ENCODE data around the gene BSN. TPM values are rescaled to one million over a fixed set of nuclear protein-coding genes. Genes with fewer than 3 reads are reported as not detected.
A peak's percentile ranks its signal among the peaks of the same experiment; 100 is the strongest.

BSN gene
- total RNA-seq, 1 experiment from 2014 or later = 0.28 TPM

- H3K79me2 ChIP-seq (ENCODE audit: low read depth) = no peaks in the 10 kb centered on the region
- no peaks in the 10 kb centered on the region for H3K27me3 ChIP-seq (ENCODE audit: insufficient read depth, low read depth)
- ChIA-PET CTCF (no interaction called here), POLR2A (ENCODE audit: unreplicated experiment) (no interaction called here)
- H3K9me3 ChIP-seq (ENCODE audit: insufficient read depth, low read depth) = no peaks in the 10 kb centered on the region
- BruUV-seq (replicated peaks) = no TSS peak
- H2AFZ ChIP-seq = no peak overlapping the region
- H3K9me2 ChIP-seq (ENCODE audit: insufficient read depth) = no peaks in the 10 kb centered on the region
- H3K36me3 ChIP-seq (ENCODE audit: low read depth) = no peaks in the 10 kb centered on the region
- no peaks in the 10 kb centered on the region for H3F3A ChIP-seq (ENCODE audit: insufficient read depth, low read depth)
- no peak overlapping the region for H3K4me2 ChIP-seq
- H3K27ac ChIP-seq = no peak overlapping the region
- peak; percentile 10 to 53 for DNase-seq
- no peak overlapping the region for H3K4me3 ChIP-seq
- TF ChIP-seq EZH2 (IDR thresholded peaks at IDR 0.05; ENCODE audit: low read depth) (no peak), CTCF (conservative IDR thresholded peaks at IDR 0.05) (no peak)
- intact Hi-C loops (cut with micrococcal nuclease; ENCODE audit: unreplicated experiment) = no loop called here
- H3K4me1 ChIP-seq (replicated peaks; ENCODE audit: insufficient read depth) = no peaks in the 10 kb centered on the region
- no peaks in the 10 kb centered on the region for H4K20me1 ChIP-seq (ENCODE audit: insufficient read depth)
Measured at GRCh38 chr3:49530231-49530630, 24.0 kb upstream of the BSN start.

GRCh38 chr3:49530701-49531100 is 23.6 kb upstream of the BSN start:
- ChIA-PET POLR2A (ENCODE audit: unreplicated experiment) (no interaction called here), CTCF (no interaction called here)
- intact Hi-C loops (cut with micrococcal nuclease; ENCODE audit: unreplicated experiment) = no loop called here
- Histone ChIP-seq H3K27me3 (ENCODE audit: insufficient read depth, low read depth) (no peaks in the 10 kb centered on the region), H3K36me3 (ENCODE audit: low read depth) (no peaks in the 10 kb centered on the region), H3F3A (ENCODE audit: insufficient read depth, low read depth) (no peaks in the 10 kb centered on the region), H2AFZ (no peak overlapping the region), H3K79me2 (ENCODE audit: low read depth) (no peaks in the 10 kb centered on the region), H3K4me1 (replicated peaks; ENCODE audit: insufficient read depth) (no peaks in the 10 kb centered on the region), H3K9me2 (ENCODE audit: insufficient read depth) (no peaks in the 10 kb centered on the region), H3K9me3 (ENCODE audit: insufficient read depth, low read depth) (no peaks in the 10 kb centered on the region), H4K20me1 (ENCODE audit: insufficient read depth) (no peaks in the 10 kb centered on the region), H3K27ac (no peak overlapping the region), H3K4me2 (no peak overlapping the region), H3K4me3 (no peak overlapping the region)
- no TSS peak for BruUV-seq (replicated peaks)
- TF ChIP-seq EZH2 (IDR thresholded peaks at IDR 0.05; ENCODE audit: low read depth) (no peak), CTCF (conservative IDR thresholded peaks at IDR 0.05) (no peak)
- no peak for DNase-seq

GRCh38 chr3:49531218-49531617 is 23.1 kb upstream of the BSN start:
- H3K27me3 ChIP-seq (ENCODE audit: insufficient read depth, low read depth) = no peaks in the 10 kb centered on the region
- no peak for TF ChIP-seq EZH2 (IDR thresholded peaks at IDR 0.05; ENCODE audit: low read depth)
- no peak for TF ChIP-seq CTCF (conservative IDR thresholded peaks at IDR 0.05)
- H3K9me2 ChIP-seq (ENCODE audit: insufficient read depth) = no peaks in the 10 kb centered on the region
- no TSS peak for BruUV-seq (replicated peaks)
- intact Hi-C loops (cut with micrococcal nuclease; ENCODE audit: unreplicated experiment) = no loop called here
- no peaks in the 10 kb centered on the region for H4K20me1 ChIP-seq (ENCODE audit: insufficient read depth)
- H3K27ac ChIP-seq = no peak overlapping the region
- H3F3A ChIP-seq (ENCODE audit: insufficient read depth, low read depth) = no peaks in the 10 kb centered on the region
- no peaks in the 10 kb centered on the region for H3K4me1 ChIP-seq (replicated peaks; ENCODE audit: insufficient read depth)
- H3K36me3 ChIP-seq (ENCODE audit: low read depth) = no peaks in the 10 kb centered on the region
- no peaks in the 10 kb centered on the region for H3K9me3 ChIP-seq (ENCODE audit: insufficient read depth, low read depth)
- no peak for DNase-seq
- no peak overlapping the region for H3K4me2 ChIP-seq
- CTCF ChIA-PET = no interaction called here
- POLR2A ChIA-PET (ENCODE audit: unreplicated experiment) = no interaction called here
- H3K79me2 ChIP-seq (ENCODE audit: low read depth) = no peaks in the 10 kb centered on the region
- no peak overlapping the region for H3K4me3 ChIP-seq
- H2AFZ ChIP-seq = no peak overlapping the region
